Lower leg skin (tissue), 3 donors: Measurements from ENCODE around the gene CCDC172.
A peak's percentile ranks its signal among the peaks of the same experiment; 100 is the strongest.

ENCODE experiments used
- CTCF ChIP-seq, 3 donors: fragments of 450-650 bp; IDR thresholded peaks; one replicate each; pipeline ENCODE4 v1.5.1; 2016; ENCODE audit warnings: antibody characterized with exemption in 3 of 3, mild to moderate bottlenecking in 3 of 3, moderate library complexity in 2 of 3
- POLR2A ChIP-seq, 2 donors: fragments of 450-650 bp; IDR thresholded peaks; one replicate each; pipeline ENCODE4 v1.6.1; 2016 to 2017; ENCODE audit warnings: antibody characterized with exemption in 2 of 2, mild to moderate bottlenecking in 1 of 2, moderate library complexity in 1 of 2

DNA sequence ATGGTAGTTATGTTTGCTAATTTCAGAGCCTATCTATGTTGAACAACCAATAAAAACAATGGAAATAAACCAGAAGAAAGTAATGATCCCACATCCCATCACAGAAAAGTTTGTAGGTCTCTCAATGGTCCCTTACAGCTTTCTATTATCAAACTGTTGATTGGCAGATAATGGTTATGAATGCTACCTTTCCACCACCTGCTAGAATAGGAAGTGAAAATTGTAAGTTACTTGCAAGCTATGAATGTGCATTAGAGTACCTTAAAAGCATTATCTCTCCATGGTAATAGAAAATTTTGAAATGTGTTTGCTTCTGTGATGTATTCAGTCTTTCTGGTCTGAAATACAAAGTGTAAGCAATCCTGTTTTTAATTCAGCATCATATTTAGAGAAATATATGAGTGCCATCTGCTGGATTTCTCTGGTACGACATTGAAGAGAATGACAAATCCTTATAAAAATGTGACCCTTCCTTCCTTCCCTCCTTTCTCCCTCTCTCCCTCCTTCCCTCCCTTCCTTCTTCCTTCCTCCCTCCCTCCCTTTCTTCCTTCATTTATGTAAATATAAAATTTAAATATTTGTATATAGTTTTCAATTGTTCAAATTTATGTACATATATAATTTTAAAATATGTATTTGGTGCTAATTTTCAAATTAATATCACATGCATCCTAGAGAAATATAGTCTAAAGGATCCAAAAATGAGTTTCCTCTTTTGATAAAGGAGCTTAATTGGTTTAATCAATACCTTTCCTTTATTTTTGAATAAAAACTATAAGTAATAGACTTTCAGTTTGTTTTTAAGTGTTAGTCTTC lies 62.0 kb downstream of the CCDC172 start:
- TF ChIP-seq CTCF (IDR thresholded peaks at IDR 0.05) = peak in 1 of 3 donors; percentile 17
- TF ChIP-seq POLR2A (IDR thresholded peaks at IDR 0.05) = no peak
